Left renal pelvis (tissue), 4 donors: ENCODE data around the gene PITPNB. TPM values are rescaled to one million over a fixed set of nuclear protein-coding genes. Genes with fewer than 3 reads are reported as not detected.

Source experiments
- DNase-seq, 4 donors: peaks; one replicate each; pipeline ENCODE4 v3.0.0-alpha.2; 2013; ENCODE audit warnings: low read depth in 4 of 4, low spot score in 3 of 4
- polyA plus RNA-seq, 4 donors: library from polyadenylated mRNA; unstranded; fragments of 120-200 nt; gene quantifications; one replicate each; pipeline ENCODE4 v1.2.1, GENCODE V29; 2013; ENCODE audit not compliant: insufficient read length in 4 of 4

The PITPNB gene
- polyA plus RNA-seq, 4 donors = 54.1 to 68.8 (median 67.9) TPM

GRCh38 chr22:27805841-27806240 lies 113.2 kb downstream of the PITPNB start:
- no peak for DNase-seq

- peak in 1 of 4 donors; percentile 53 for DNase-seq
Observed at GRCh38 chr22:27804470-27805297, 114.4 kb downstream of the PITPNB start.

GRCh38 chr22:27803841-27804415 lies 115.1 kb downstream of the PITPNB start:
- no peak for DNase-seq

- DNase-seq = no peak
Observed at GRCh38 chr22:27802346-27803073, 116.5 kb downstream of the PITPNB start.

Other genes starting within 250 kb of the PITPNB start
- gene MN1, start 117.5 kb downstream of the PITPNB start, polyA plus RNA-seq = 10 to 100 TPM in 2 of 4 donors, 1 to 10 TPM in 2; 9.6 to 36.3 (median 9.9) TPM